NT2/D1 (cell line): ENCODE data around the gene STRBP.

Source experiments
- SUZ12 ChIP-seq: IDR thresholded peaks from 2 replicates; pipeline ENCODE4 v1.6.1; 2011; ENCODE audit not compliant: insufficient read length, insufficient read depth; ENCODE audit errors: extremely low read depth
- YY1 ChIP-seq: IDR thresholded peaks from 2 replicates; pipeline ENCODE4 v1.6.1; 2011; ENCODE audit not compliant: insufficient read length, insufficient read depth
- ZNF274 ChIP-seq: IDR thresholded peaks from 2 replicates; pipeline ENCODE4 v1.6.1; 2011; ENCODE audit warnings: mild to moderate bottlenecking, low read depth, low read length

DNA sequence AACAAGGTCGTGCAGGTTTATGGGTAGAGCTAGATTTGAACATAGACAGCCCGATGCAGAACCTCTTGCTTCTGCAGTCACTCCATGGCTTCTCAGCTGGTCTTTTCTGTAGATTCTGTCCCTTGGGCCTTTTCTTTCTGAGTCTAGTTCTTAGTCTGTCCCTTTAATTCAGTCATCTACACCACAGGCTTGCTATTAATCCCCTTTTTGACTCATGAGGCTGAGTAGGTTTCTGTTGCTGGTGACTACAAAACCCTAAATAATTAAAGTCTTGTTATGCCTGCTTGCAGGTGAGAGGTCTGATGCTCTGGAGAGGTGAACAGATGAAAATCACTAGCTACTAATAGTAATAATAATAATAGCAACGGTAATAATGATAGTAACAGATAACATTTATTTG is 19.3 kb upstream of the STRBP start:
- TF ChIP-seq ZNF274 (no peak), YY1 (no peak), SUZ12 (no peak)
